HepG2 (cell line): ENCODE results near the gene PTK7. TPM values are rescaled to one million over a fixed set of nuclear protein-coding genes. Genes with fewer than 3 reads are reported as not detected.

Source experiments
- ESRRA ChIP-seq: sonication (generic); formaldehyde crosslinking; IDR thresholded peaks from 2 replicates; pipeline ENCODE4 v1.5.1; 2020; ENCODE audit warnings: mild to moderate bottlenecking, low read depth, missing genetic modification reagents
- FOXC1 ChIP-seq: sonication (generic); formaldehyde crosslinking; IDR thresholded peaks from 2 replicates; pipeline ENCODE4 v1.8.0; 2022; ENCODE audit warnings: mild to moderate bottlenecking, missing genetic modification reagents, borderline replicate concordance
- GATAD2A ChIP-seq: IDR thresholded peaks from 2 replicates; pipeline ENCODE4 v1.6.1; 2016
- HNF1B ChIP-seq: sonication (generic); formaldehyde crosslinking; IDR thresholded peaks from 2 replicates; pipeline ENCODE4 v1.5.1; 2020; ENCODE audit warnings: mild to moderate bottlenecking, moderate library complexity, missing genetic modification reagents
- HNRNPL ChIP-seq: fragments of 200-400 bp; formaldehyde crosslinking; IDR thresholded peaks from 2 replicates; pipeline ENCODE4 v1.6.1; 2017; ENCODE audit warnings: mild to moderate bottlenecking, low read depth, low read length
- KDM6A ChIP-seq: IDR thresholded peaks from 2 replicates; pipeline ENCODE4 v1.6.1; 2016; ENCODE audit warnings: low read depth
- KMT2A ChIP-seq: sonication (generic); formaldehyde crosslinking; IDR thresholded peaks from 2 replicates; pipeline ENCODE4 v1.4.0; 2020; ENCODE audit warnings: missing genetic modification reagents
- LCORL ChIP-seq, 2 experiments: fragments of 450-650 bp in 1 of 2; sonication (generic) in 1 of 2; formaldehyde crosslinking in 1 of 2; IDR thresholded peaks; 2 replicates each; pipeline versions ENCODE4 v1.5.0 to v1.6.1; 2017 to 2020; ENCODE audit warnings: antibody characterized with exemption in 1 of 2, missing genetic modification reagents in 1 of 2
- ZNF34 ChIP-seq: sonication (generic); formaldehyde crosslinking; IDR thresholded peaks from 2 replicates; pipeline ENCODE4 v1.4.0; 2020; ENCODE audit warnings: mild to moderate bottlenecking, missing genetic modification reagents, borderline replicate concordance
- ZNF562 ChIP-seq: sonication (generic); formaldehyde crosslinking; IDR thresholded peaks from 2 replicates; pipeline ENCODE4 v1.8.0; 2022; ENCODE audit warnings: missing genetic modification reagents, borderline replicate concordance
- ZNF782 ChIP-seq: sonication (generic); formaldehyde crosslinking; IDR thresholded peaks from 2 replicates; pipeline ENCODE4 v1.4.0; 2020; ENCODE audit warnings: missing genetic modification reagents, mild to moderate bottlenecking, borderline replicate concordance
- polyA plus RNA-seq, 8 experiments: library from polyadenylated mRNA; depleted of rRNA in 3 of 8; stranded (reverse) in 7 of 8; unstranded in 1 of 8; fragments of >200 nt; fragmentation: Illumina TruSeq in 4 of 8; extraction: Trizol in 4 of 8; gene quantifications; 2 replicates each; pipeline versions ENCODE4 v1.2.1 to v1.2.3, GENCODE V29; 2011 to 2016; ENCODE audit warnings: low read depth in 4 of 8, missing spikeins in 1 of 8, mixed read lengths in 1 of 8; ENCODE audit not compliant: insufficient read depth in 1 of 8
- total RNA-seq, 5 experiments: library from RNA; depleted of rRNA; stranded (reverse); fragments of >200 nt; fragmentation: Illumina TruSeq; extraction: Trizol; gene quantifications; 2 replicates each; pipeline ENCODE4 v1.2.3, GENCODE V29; 2016; ENCODE audit warnings: low read depth in 1 of 5
- TF ChIP-seq, protein P1 (sequence below): sonication (generic); formaldehyde crosslinking; IDR thresholded peaks from 2 replicates; pipeline ENCODE4 v1.9.0; 2021; ENCODE audit warnings: mild to moderate bottlenecking, missing genetic modification reagents
- TF ChIP-seq, protein P2 (sequence below): sonication (generic); formaldehyde crosslinking; IDR thresholded peaks from 2 replicates; pipeline ENCODE4 v1.8.1; 2022; ENCODE audit warnings: mild to moderate bottlenecking, missing genetic modification reagents
- TF ChIP-seq, protein P3 (sequence below): sonication (generic); IDR thresholded peaks from 2 replicates; pipeline ENCODE4 v1.6.1; 2016; ENCODE audit warnings: low read depth, borderline replicate concordance
- TF ChIP-seq, protein P4 (sequence below): IDR thresholded peaks from 2 replicates; pipeline ENCODE4 v1.6.1; 2016

The PTK7 gene
- total and polyA plus RNA-seq, 2 of the 13 experiments (the other 11 are each of a cell fraction or from before 2014, with no cell fraction given): 98.5 to 99.8 TPM

GRCh38 chr6:43174263-43175112, 98.4 kb downstream of the PTK7 start (continued):
- TF ChIP-seq, protein P1, sequence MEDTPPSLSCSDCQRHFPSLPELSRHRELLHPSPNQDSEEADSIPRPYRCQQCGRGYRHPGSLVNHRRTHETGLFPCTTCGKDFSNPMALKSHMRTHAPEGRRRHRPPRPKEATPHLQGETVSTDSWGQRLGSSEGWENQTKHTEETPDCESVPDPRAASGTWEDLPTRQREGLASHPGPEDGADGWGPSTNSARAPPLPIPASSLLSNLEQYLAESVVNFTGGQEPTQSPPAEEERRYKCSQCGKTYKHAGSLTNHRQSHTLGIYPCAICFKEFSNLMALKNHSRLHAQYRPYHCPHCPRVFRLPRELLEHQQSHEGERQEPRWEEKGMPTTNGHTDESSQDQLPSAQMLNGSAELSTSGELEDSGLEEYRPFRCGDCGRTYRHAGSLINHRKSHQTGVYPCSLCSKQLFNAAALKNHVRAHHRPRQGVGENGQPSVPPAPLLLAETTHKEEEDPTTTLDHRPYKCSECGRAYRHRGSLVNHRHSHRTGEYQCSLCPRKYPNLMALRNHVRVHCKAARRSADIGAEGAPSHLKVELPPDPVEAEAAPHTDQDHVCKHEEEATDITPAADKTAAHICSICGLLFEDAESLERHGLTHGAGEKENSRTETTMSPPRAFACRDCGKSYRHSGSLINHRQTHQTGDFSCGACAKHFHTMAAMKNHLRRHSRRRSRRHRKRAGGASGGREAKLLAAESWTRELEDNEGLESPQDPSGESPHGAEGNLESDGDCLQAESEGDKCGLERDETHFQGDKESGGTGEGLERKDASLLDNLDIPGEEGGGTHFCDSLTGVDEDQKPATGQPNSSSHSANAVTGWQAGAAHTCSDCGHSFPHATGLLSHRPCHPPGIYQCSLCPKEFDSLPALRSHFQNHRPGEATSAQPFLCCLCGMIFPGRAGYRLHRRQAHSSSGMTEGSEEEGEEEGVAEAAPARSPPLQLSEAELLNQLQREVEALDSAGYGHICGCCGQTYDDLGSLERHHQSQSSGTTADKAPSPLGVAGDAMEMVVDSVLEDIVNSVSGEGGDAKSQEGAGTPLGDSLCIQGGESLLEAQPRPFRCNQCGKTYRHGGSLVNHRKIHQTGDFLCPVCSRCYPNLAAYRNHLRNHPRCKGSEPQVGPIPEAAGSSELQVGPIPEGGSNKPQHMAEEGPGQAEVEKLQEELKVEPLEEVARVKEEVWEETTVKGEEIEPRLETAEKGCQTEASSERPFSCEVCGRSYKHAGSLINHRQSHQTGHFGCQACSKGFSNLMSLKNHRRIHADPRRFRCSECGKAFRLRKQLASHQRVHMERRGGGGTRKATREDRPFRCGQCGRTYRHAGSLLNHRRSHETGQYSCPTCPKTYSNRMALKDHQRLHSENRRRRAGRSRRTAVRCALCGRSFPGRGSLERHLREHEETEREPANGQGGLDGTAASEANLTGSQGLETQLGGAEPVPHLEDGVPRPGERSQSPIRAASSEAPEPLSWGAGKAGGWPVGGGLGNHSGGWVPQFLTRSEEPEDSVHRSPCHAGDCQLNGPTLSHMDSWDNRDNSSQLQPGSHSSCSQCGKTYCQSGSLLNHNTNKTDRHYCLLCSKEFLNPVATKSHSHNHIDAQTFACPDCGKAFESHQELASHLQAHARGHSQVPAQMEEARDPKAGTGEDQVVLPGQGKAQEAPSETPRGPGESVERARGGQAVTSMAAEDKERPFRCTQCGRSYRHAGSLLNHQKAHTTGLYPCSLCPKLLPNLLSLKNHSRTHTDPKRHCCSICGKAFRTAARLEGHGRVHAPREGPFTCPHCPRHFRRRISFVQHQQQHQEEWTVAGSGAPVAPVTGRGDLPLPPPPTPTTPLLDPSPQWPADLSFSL (CRISPR knock-in tag): no peak
- TF ChIP-seq KDM6A (CRISPR knock-in tag) (no peak), HNF1B (CRISPR knock-in tag) (peak; percentile 87), ZNF782 (0 out of 2 replicates have a peak, but pooled peaks have one; percentile 44), ZNF34 (no peak), KMT2A (CRISPR knock-in tag) (peak; percentile 36; the same call in 1 of the 2 replicates), GATAD2A (CRISPR knock-in tag) (peak; percentile 65), ZNF562 (CRISPR knock-in tag) (no peak), FOXC1 (CRISPR knock-in tag) (peak; percentile 72; the same call in 1 of the 2 replicates), HNRNPL (peak; percentile 75; the same call in 1 of the 2 replicates), ESRRA (CRISPR knock-in tag) (peak; percentile 26; the same call in 1 of the 2 replicates), LCORL (IDR thresholded peaks at IDR 0.05) (no peak), LCORL (CRISPR knock-in tag; IDR thresholded peaks at IDR 0.05) (peak; percentile 79)
- TF ChIP-seq, protein P2, sequence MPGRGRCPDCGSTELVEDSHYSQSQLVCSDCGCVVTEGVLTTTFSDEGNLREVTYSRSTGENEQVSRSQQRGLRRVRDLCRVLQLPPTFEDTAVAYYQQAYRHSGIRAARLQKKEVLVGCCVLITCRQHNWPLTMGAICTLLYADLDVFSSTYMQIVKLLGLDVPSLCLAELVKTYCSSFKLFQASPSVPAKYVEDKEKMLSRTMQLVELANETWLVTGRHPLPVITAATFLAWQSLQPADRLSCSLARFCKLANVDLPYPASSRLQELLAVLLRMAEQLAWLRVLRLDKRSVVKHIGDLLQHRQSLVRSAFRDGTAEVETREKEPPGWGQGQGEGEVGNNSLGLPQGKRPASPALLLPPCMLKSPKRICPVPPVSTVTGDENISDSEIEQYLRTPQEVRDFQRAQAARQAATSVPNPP (CRISPR knock-in tag): no peak
- TF ChIP-seq, protein P3, sequence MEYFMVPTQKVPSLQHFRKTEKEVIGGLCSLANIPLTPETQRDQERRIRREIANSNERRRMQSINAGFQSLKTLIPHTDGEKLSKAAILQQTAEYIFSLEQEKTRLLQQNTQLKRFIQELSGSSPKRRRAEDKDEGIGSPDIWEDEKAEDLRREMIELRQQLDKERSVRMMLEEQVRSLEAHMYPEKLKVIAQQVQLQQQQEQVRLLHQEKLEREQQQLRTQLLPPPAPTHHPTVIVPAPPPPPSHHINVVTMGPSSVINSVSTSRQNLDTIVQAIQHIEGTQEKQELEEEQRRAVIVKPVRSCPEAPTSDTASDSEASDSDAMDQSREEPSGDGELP: peak; percentile 97
- TF ChIP-seq, protein P4, sequence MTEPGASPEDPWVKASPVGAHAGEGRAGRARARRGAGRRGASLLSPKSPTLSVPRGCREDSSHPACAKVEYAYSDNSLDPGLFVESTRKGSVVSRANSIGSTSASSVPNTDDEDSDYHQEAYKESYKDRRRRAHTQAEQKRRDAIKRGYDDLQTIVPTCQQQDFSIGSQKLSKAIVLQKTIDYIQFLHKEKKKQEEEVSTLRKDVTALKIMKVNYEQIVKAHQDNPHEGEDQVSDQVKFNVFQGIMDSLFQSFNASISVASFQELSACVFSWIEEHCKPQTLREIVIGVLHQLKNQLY (CRISPR knock-in tag): peak; percentile 18; the same call in 1 of the 2 replicates
